ENCODE results near the gene DLG2. TPM values are rescaled to one million over a fixed set of nuclear protein-coding genes. Genes with fewer than 3 reads are reported as not detected.

Gene DLG2
- total RNA-seq, 1 donor from 2014 or later: 7.2 TPM

- H3K4me1 ChIP-seq: no peaks in the 10 kb centered on the region
- no peaks in the 10 kb centered on the region for H3K27me3 ChIP-seq (ENCODE audit: low read depth)
- H3K27ac ChIP-seq: no peak overlapping the region
- ATAC-seq (no peak), DNase-seq (no peak)
- H3K4me3 ChIP-seq: no peak overlapping the region
- no peaks in the 10 kb centered on the region for H3K36me3 ChIP-seq
- H3K9me3 ChIP-seq: no peaks in the 10 kb centered on the region
- TF ChIP-seq, protein P1, sequence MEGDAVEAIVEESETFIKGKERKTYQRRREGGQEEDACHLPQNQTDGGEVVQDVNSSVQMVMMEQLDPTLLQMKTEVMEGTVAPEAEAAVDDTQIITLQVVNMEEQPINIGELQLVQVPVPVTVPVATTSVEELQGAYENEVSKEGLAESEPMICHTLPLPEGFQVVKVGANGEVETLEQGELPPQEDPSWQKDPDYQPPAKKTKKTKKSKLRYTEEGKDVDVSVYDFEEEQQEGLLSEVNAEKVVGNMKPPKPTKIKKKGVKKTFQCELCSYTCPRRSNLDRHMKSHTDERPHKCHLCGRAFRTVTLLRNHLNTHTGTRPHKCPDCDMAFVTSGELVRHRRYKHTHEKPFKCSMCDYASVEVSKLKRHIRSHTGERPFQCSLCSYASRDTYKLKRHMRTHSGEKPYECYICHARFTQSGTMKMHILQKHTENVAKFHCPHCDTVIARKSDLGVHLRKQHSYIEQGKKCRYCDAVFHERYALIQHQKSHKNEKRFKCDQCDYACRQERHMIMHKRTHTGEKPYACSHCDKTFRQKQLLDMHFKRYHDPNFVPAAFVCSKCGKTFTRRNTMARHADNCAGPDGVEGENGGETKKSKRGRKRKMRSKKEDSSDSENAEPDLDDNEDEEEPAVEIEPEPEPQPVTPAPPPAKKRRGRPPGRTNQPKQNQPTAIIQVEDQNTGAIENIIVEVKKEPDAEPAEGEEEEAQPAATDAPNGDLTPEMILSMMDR (IDR thresholded peaks at IDR 0.05): no peak
- intact Hi-C loops (cut with DNase I): no loop called here
These were observed 1371.7 kb downstream of the DLG2 start for GRCh38 chr11:84255483-84255882.

DNA sequence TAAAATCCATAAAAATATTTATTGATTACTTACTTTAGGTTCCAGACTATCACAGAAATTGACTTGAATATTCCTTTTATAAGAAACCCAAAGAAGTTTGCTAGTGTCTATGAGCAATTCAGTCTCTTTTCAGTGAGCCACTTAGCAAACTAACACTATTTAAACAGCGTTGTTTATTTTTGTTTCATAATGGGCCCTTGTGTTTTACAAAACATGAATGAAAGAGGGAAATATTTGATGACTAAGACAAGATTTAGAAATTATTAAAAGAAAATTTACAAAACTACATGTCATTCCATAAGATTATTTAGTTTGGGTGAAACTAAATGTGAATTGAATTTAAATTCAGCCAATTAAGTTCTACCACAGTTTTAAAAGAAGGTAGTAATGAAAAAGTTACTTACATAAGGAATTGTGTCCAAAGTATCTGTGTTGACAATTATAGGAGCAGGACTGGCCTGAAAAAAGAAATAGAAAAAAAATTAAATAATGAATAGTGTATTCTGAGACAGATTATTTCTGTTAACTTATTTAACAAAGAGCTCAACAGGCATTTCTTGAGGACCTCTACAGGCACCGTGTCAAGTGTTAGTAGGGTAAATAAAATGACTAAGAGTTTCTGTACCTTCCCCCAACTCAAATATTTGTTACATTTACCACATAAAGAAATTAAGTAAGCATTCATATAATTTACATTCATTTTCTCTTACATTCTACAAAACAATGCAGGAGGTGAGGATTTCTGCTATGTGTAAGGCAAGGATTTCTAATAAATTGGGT, 1376.1 kb downstream of the DLG2 start:
- no peak overlapping the region for H3K27ac ChIP-seq
- H3K9me3 ChIP-seq: peaks cover 4% of the 10 kb centered on the region
- DNase-seq: no peak
- no peaks in the 10 kb centered on the region for H3K27me3 ChIP-seq (ENCODE audit: low read depth)
- peak; percentile 65 to 83 for ATAC-seq
- no peak overlapping the region for H3K4me3 ChIP-seq
- H3K36me3 ChIP-seq: no peaks in the 10 kb centered on the region
- H3K4me1 ChIP-seq: no peaks in the 10 kb centered on the region
- TF ChIP-seq, protein P1 (IDR thresholded peaks at IDR 0.05): no peak
- intact Hi-C loops (cut with DNase I): no loop called here

DNA sequence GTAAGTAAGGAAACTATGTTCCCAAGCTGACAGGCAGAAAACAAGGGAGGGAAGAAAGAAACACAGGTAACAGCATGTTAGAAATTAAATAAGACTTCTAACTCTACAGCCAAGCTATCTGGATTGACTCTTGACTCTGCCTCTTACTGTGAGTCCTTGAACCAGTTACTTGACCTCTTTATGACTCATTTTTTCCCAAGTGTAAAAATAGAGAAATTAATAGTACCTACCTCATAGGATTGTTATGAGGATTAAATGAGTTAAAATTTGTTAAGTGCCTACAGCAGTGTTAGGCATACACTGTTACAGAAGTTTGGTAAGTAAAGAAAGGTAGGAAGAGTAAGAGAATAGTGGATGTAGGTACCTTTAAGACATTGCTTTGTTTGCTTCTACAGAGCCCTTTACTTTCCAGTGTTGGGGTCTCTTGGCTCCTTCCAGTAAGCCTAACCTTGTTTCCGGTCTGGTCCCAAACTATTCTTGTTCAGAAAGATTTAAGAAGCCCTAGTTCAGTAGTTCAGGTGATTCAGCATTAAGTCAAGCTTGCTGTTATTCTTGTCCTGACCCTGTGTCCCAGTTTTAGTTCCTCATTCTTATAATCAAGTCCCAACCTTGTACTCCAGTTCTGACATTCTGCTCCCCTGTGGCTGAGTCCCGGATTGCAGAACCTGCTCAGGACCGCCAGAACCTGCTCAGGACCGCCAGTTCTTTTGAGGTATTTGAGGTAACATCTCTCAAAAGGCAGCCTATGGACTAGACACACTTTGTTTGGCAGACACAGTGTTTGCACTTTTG, 1377.6 kb downstream of the DLG2 start:
- Histone ChIP-seq H3K27ac (peak overlapping the region; percentile 74), H3K36me3 (no peaks in the 10 kb centered on the region), H3K27me3 (ENCODE audit: low read depth) (no peaks in the 10 kb centered on the region), H3K9me3 (peaks cover 4% of the 10 kb centered on the region), H3K4me3 (no peak overlapping the region), H3K4me1 (no peaks in the 10 kb centered on the region)
- ATAC-seq: peak; percentile 88 to 89
- DNase-seq: no peak
- TF ChIP-seq, protein P1 (IDR thresholded peaks at IDR 0.05): no peak
- intact Hi-C loops (cut with DNase I): no loop called here

- Histone ChIP-seq H3K4me1 (no peaks in the 10 kb centered on the region), H3K4me3 (no peak overlapping the region), H3K9me3 (peaks cover 4% of the 10 kb centered on the region), H3K27me3 (ENCODE audit: low read depth) (no peaks in the 10 kb centered on the region), H3K36me3 (no peaks in the 10 kb centered on the region), H3K27ac (no peak overlapping the region)
- intact Hi-C loops (cut with DNase I): no loop called here
- ATAC-seq: no peak
- no peak for DNase-seq
- TF ChIP-seq, protein P1 (IDR thresholded peaks at IDR 0.05): no peak
These were observed 1379.2 kb downstream of the DLG2 start for GRCh38 chr11:84247926-84248325.

DNA sequence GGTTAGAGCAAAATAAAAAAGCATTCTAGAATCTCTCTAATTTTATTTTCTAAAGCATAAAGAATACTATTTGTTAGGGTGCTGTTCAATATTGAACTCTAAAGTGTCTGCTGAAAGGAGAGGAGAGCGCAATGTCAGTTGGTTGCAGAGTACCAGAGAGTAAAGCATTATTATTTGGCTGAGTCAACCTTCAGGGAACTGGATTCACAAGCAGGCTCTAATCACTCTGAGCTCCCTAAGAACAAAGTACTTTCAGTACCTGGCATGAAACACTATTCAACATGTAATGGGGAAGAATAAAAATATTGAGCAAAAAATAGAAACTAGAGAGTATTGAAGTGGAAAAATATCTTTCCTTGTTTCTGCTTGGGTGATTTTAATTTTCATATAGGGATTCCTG, 1380.0 kb downstream of the DLG2 start:
- DNase-seq (no peak), ATAC-seq (no peak)
- TF ChIP-seq, protein P1 (IDR thresholded peaks at IDR 0.05): no peak
- Histone ChIP-seq H3K27me3 (ENCODE audit: low read depth) (no peaks in the 10 kb centered on the region), H3K36me3 (no peaks in the 10 kb centered on the region), H3K4me1 (no peaks in the 10 kb centered on the region), H3K27ac (no peak overlapping the region), H3K9me3 (peaks cover 4% of the 10 kb centered on the region), H3K4me3 (no peak overlapping the region)
- intact Hi-C loops (cut with DNase I): no loop called here
